DMS114 treated with DMSO at 0.1 percent for 48 hours (cell line): ENCODE data around the gene PIK3R4.

Experiments
- DNase-seq: peaks from one replicate; lab custom pipeline; 2025; ENCODE audit not compliant: unreplicated experiment; lab: John Stamatoyannopoulos, UW

PIK3R4 gene

GRCh38 chr3:130692455-130692854, 54.2 kb downstream of the PIK3R4 start:
- no peak for DNase-seq

DNA sequence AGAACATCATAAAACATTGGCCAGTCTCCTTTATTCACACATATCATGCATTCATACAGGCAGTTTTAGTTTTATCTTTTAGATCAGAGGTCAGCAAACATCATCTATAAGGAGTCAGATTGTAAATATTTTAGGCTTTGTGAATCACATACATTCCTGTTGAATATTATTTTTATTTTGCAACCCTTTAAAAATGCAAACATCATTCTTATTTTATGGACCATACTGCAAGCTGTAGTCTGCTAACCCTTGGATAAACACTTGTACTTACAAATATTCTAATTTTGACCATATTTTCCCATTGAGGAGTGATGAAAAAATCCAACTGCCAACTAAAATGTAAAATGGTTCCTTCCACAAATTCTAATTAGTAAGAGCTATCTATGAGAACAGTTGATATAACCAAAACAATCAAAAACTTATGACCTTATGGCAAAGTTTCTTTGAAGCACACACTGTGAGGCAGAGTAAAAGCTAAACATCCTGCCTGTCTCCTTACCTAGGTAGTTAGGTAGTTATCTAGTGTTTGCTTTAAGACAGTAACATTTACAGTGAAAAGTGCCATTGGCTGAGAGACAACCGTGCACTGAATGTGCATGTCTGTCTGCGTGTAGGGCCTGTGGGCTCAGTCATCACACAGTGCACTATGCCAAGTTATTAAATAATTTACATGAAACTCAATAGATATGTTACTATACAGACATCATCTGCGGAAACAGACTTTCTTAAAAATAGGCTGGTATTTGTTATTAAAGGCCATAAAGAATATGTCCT, 57.7 kb downstream of the PIK3R4 start:
- no peak for DNase-seq

DNA sequence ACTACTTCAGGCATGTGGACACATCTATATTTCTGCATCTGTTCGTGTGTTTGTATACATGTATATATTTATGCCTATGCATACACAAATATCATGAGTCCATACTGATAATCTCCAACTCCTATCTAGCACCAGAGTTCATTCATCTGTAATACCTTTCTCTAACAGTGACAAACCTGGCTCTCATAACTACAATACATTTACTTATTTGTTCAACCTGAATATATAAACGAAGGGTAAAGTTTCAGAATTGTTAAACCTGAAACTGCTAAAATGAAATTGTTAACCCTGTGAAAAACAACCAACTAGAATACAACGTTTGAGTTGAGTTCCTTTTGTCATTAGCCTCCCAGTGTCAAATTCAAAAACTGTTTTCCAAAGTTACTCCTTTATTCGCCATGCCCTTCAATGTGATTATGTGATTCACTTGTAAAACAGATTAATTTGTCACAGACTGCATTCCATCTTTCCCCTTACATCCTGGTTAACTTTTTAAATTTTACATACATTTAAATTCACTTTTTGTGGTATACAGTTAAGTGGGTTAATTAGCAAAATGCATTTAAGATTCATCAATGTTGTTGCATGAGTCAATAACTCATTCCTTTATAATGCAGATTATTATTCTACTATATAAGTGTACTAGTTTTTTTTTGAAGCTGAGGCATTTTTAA, 58.5 kb downstream of the PIK3R4 start:
- no peak for DNase-seq

- no peak for DNase-seq
These were observed 59.3 kb downstream of the PIK3R4 start for GRCh38 chr3:130687327-130687726.

DNA sequence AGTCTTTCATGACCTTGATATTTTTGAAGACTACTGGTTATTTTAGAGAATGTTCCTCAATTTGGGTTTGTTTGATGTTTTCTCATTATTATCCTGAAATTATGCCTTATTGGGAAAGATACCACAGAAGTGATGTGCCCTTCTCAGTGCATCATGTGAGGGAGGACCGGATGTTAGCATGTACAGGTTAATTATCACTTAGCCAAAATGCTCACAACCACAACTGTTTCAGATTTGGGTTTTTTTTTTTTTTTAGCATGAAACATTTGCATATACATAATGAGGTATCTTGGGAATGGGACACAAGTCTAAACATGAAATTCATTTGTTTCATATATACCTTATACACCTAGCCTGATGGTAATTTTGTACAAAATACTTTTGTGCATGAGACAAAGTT, 59.8 kb downstream of the PIK3R4 start:
- DNase-seq = no peak

- DNase-seq = no peak
These were observed 64.5 kb downstream of the PIK3R4 start for GRCh38 chr3:130682131-130682530.

- DNase-seq = no peak
These were observed 67.4 kb downstream of the PIK3R4 start for GRCh38 chr3:130679218-130679617.

- DNase-seq = no peak
These were observed 69.3 kb downstream of the PIK3R4 start for GRCh38 chr3:130677343-130677742.

- no peak for DNase-seq
These were observed 74.9 kb downstream of the PIK3R4 start for GRCh38 chr3:130671545-130672312.

DNA sequence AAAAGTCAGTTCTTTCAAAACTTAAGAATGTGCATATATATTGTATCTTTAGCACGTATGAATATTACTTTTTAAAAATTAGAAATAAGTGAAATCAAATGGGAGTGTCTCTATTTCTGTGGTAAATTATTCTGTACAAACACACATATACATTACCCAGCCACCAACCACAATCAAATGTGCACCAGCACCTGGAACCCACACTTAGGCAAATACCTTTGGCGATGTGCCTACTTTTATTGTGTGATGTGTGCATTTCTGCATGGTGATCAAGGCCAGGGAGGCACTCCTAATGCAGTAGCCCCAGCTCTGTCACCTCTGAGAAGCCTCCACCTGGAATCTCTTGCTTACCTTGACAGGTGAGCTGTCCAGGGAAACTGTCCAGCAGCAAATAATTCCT, 76.9 kb downstream of the PIK3R4 start:
- DNase-seq = no peak

DNA sequence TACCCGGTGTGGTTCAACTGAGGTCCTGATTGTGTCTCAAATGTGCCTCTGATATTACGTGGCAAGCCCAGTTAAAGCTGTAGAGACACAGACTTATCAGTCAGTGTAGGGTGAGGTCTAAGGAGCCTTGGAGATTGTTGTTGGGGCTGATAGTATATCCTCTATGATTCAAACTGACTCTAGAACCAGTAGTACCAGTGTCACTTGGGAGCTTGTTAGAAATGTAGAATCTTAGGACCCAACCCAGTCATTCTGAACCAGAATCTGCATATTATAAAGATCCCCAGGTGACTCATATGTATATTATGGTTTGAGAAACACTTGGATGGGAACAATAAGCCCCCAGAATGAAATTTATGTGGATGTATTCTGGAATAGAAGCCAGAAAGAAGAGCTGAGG, 83.5 kb downstream of the PIK3R4 start:
- DNase-seq = no peak

GRCh38 chr3:130662501-130662996, 84.1 kb downstream of the PIK3R4 start:
- no peak for DNase-seq

GRCh38 chr3:130661140-130661891, 85.3 kb downstream of the PIK3R4 start:
- no peak for DNase-seq

- DNase-seq = no peak
These were observed 86.7 kb downstream of the PIK3R4 start for GRCh38 chr3:130659911-130660310.

DNA sequence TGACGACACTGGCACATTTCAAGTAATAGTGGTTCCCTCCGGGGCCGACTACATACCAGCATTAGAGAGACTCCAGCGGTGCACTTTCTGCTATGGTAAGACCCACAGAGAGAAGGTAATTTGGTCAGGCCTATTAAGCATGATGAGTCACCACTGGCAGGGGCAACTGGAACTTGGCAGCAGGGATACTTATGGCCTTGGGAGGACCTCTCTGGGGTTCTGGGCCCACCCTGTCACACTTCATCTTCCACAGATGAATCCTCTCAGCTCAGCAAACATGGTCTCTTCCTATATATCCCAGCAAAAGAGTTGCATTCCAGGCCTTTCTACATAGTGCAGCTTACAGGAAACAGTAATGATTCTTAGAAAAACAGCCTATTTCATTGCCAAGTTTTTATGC, 88.0 kb downstream of the PIK3R4 start:
- no peak for DNase-seq

GRCh38 chr3:130656627-130657026, 90.0 kb downstream of the PIK3R4 start:
- DNase-seq = no peak

DNA sequence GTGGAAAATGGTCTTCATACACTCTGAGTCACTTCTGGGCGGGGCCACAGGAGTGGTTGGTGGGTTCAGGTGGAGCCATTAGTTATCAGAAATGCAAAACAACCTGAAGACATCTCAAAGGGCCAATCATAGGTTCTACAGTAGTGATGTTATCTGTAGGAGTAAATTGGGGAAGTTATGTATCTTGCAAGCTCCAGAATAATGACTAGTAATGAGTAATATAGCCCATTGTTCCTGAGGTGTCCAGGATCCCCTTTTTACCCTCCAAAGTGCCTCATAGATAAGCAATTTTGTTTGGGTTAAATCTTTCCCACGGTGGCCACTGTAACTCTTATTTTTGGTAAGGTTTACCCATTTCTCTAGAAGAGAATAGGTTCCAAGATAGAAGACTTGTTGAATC, 91.7 kb downstream of the PIK3R4 start:
- no peak for DNase-seq

DNA sequence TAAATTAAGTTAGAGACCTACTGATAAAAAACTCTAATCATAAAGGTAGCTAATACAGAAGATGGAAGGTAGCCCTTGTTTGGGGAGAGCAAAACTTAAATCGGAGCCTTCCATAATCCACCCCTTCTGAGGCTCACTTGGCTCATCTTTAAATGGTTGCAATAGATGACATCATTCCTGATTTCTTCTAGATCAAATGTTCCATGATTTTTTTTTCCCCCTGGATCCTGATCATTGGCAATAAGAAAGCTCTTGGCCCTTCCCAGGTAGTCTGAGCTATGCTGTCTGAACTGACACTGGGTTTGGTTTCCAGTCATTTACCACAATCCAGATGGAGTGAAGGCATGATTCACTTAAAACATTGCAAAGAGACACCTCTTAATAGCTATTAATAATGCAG, 92.5 kb downstream of the PIK3R4 start:
- no peak for DNase-seq

GRCh38 chr3:130649061-130649654, 97.5 kb downstream of the PIK3R4 start:
- no peak for DNase-seq

GRCh38 chr3:130648293-130648692, 98.3 kb downstream of the PIK3R4 start:
- no peak for DNase-seq

DNA sequence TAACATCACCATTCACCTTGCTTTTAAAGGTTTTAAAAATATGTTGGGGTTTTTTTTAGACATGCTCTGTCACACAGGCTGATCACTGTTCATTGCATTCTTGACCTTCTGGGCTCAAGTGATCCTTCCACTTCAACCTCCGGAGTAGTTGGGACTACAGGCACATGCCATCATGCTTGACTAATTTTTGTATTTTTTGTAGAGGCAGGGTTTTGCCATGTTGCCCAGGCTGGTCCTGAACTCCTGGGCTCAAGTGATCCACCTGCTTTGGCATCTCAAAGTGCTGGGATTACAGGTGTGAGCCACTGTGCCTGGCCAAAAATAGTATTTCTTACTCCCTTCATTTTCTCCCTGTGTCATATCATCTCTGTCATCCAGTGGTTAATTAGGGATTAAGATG, 101.4 kb downstream of the PIK3R4 start:
- DNase-seq = no peak
